Thoracic aorta (tissue), 2 donors: Measurements from ENCODE around the gene LDLRAP1. TPM values are rescaled to one million over a fixed set of nuclear protein-coding genes. Genes with fewer than 3 reads are reported as not detected.
"Not testable (repeated sequence)": the region's sequence is repeated elsewhere in the genome, so short reads cannot be mapped to it uniquely, and the experiment has no call there.

Experiments
- ATAC-seq: fragments of 150-250 bp; one replicate; pipeline ENCODE4 v1.8.0; 2017; ENCODE audit warnings: low read depth; ENCODE audit not compliant: insufficient number of reproducible peaks, low FRiP score
- DNase-seq: peaks from one replicate; pipeline ENCODE4 v3.0.0-alpha.2; 2020; ENCODE audit warnings: low spot score
- H3K27ac ChIP-seq, 2 donors: fragments of 200-600 bp; sonication (generic); 1 replicate in 1 of 2; 2 replicates in 1 of 2; pipeline ENCODE4 v1.5.1; 2016; ENCODE audit warnings: mild to moderate bottlenecking in 2 of 2, moderate library complexity in 2 of 2
- H3K27me3 ChIP-seq: fragments of 200-600 bp; sonication (generic); replicated peaks from 2 replicates; pipeline ENCODE4 v1.6.0; 2016; ENCODE audit warnings: mild to moderate bottlenecking; ENCODE audit not compliant: insufficient read depth
- H3K36me3 ChIP-seq: fragments of 200-600 bp; sonication (generic); one replicate; pipeline ENCODE4 v1.5.1; 2016
- H3K4me1 ChIP-seq, 2 donors: fragments of 200-600 bp; sonication (generic); 1 replicate in 1 of 2; 2 replicates in 1 of 2; pipeline versions ENCODE4 v1.5.1 to v1.6.0; 2016; ENCODE audit warnings: low read depth in 2 of 2, mild to moderate bottlenecking in 1 of 2; ENCODE audit not compliant: control insufficient read depth in 1 of 2
- H3K4me3 ChIP-seq: fragments of 200-600 bp; sonication (generic); 2 replicates; pipeline ENCODE4 v1.5.1; 2016; ENCODE audit warnings: mild to moderate bottlenecking
- H3K9me3 ChIP-seq: fragments of 200-600 bp; sonication (generic); 2 replicates; pipeline ENCODE4 v1.5.1; 2016
- total RNA-seq, 2 donors: library from RNA; depleted of rRNA; stranded (reverse); fragments of >200 nt; gene quantifications; one replicate each; pipeline versions ENCODE4 v1.1.0 to v1.2.3, GENCODE V29; 2016
- TF ChIP-seq, protein P1 (sequence below): fragments of 200-600 bp; sonication (generic); IDR thresholded peaks from one replicate; pipeline ENCODE4 v1.5.1; 2019; ENCODE audit warnings: antibody characterized with exemption

LDLRAP1 gene
- total RNA-seq, 2 donors from 2014 or later: 35.2 to 55.2 TPM

- no peak for DNase-seq
Measured at GRCh38 chr1:25503551-25504426, 39.6 kb upstream of the LDLRAP1 start.

DNA sequence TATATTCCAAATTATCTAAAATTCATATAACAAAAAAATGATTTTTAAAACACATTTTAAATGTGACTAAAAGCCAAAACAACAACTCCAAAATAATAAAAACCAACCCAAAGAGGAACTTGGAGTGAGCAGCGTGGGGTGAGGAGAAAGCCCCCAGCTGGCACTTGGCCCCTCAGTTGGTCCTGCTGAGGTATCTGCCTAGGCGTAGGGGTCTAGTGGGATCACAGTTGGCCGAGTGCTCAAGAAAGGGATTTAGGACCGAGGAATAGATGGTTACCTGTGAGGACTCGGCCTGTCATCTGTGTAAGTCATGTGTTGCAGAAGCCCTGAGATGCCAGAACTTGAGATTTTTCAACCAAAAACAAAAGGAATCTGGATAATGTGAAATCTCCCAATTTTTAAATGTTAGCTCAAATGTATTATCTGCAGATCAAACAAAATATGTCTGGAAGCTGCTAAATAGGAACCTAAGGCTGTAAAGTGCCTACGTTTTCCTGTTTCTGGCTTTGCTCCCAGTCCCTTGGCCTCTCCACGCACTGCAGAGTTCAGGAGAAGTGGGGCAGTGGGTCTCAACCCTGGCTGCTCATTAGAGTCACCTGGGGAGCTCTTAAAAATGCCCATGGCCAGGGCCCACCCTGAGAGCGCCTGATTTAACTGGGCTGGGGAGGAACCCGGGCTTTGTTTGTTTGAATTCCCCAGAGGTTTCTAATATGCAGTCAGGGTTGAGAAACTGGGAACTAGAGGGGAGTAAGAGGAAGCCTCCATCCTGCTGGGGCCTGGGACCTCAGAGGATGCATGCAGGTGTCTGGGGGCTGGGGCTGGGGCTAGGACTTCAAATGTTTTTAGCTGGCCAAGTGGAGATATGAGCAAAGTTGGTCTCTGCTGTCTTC is 38.5 kb upstream of the LDLRAP1 start:
- DNase-seq (no peak), ATAC-seq (peak; percentile 38)
- TF ChIP-seq, protein P1, sequence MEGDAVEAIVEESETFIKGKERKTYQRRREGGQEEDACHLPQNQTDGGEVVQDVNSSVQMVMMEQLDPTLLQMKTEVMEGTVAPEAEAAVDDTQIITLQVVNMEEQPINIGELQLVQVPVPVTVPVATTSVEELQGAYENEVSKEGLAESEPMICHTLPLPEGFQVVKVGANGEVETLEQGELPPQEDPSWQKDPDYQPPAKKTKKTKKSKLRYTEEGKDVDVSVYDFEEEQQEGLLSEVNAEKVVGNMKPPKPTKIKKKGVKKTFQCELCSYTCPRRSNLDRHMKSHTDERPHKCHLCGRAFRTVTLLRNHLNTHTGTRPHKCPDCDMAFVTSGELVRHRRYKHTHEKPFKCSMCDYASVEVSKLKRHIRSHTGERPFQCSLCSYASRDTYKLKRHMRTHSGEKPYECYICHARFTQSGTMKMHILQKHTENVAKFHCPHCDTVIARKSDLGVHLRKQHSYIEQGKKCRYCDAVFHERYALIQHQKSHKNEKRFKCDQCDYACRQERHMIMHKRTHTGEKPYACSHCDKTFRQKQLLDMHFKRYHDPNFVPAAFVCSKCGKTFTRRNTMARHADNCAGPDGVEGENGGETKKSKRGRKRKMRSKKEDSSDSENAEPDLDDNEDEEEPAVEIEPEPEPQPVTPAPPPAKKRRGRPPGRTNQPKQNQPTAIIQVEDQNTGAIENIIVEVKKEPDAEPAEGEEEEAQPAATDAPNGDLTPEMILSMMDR: no peak
- Histone ChIP-seq H3K27ac (peak overlapping the region; percentile 13 to 66), H3K4me1 (peaks cover 29 to 61% of the 10 kb centered on the region in 2 donors), H3K27me3 (no peaks in the 10 kb centered on the region), H3K9me3 (no peaks in the 10 kb centered on the region), H3K4me3 (no peak overlapping the region), H3K36me3 (no peaks in the 10 kb centered on the region)

More at GRCh38 chr1:25503551-25504426, 39.6 kb upstream of the LDLRAP1 start:
- Histone ChIP-seq H3K4me3 (no peak overlapping the region), H3K4me1 (peaks cover 29 to 71% of the 10 kb centered on the region in 2 donors), H3K9me3 (no peaks in the 10 kb centered on the region), H3K36me3 (no peaks in the 10 kb centered on the region), H3K27me3 (no peaks in the 10 kb centered on the region), H3K27ac (peak overlapping the region; percentile 33 to 46)
- ATAC-seq: no peak
- TF ChIP-seq, protein P1: peak; percentile 67

GRCh38 chr1:25505656-25506385 is 37.6 kb upstream of the LDLRAP1 start:
- Histone ChIP-seq H3K27me3 (no peaks in the 10 kb centered on the region), H3K27ac (no peak overlapping the region), H3K4me3 (no peak overlapping the region), H3K9me3 (no peaks in the 10 kb centered on the region), H3K4me1 (peaks cover 29 to 52% of the 10 kb centered on the region in 2 donors), H3K36me3 (no peaks in the 10 kb centered on the region)
- ATAC-seq: no peak
- TF ChIP-seq, protein P1: no peak
- no peak for DNase-seq

GRCh38 chr1:25506566-25507463 is 36.6 kb upstream of the LDLRAP1 start:
- not testable (repeated sequence) for H3K27ac ChIP-seq, H3K9me3 ChIP-seq, ATAC-seq, H3K4me3 ChIP-seq, DNase-seq, H3K27me3 ChIP-seq, H3K36me3 ChIP-seq
- peaks cover 19 to 42% of the 10 kb centered on the region in 2 donors for H3K4me1 ChIP-seq

- H3K27me3 ChIP-seq: no peaks in the 10 kb centered on the region
- H3K27ac ChIP-seq: no peak overlapping the region
- TF ChIP-seq, protein P1: no peak
- H3K36me3 ChIP-seq: no peaks in the 10 kb centered on the region
- DNase-seq (no peak), ATAC-seq (no peak)
- H3K4me1 ChIP-seq: no peaks in the 10 kb centered on the region
- no peak overlapping the region for H3K4me3 ChIP-seq
- no peaks in the 10 kb centered on the region for H3K9me3 ChIP-seq
Measured at GRCh38 chr1:25513666-25514065, 29.7 kb upstream of the LDLRAP1 start.
